HepG2 (cell line): ENCODE measurements around the gene CDC14B. TPM values are rescaled to one million over a fixed set of nuclear protein-coding genes. Genes with fewer than 3 reads are reported as not detected.
A peak's percentile ranks its signal among the peaks of the same experiment; 100 is the strongest.

ENCODE experiments used
- HNF4G ChIP-seq, 2 experiments: sonication (generic) in 1 of 2; formaldehyde crosslinking in 1 of 2; IDR thresholded peaks; 2 replicates each; pipeline versions ENCODE4 v1.4.0 to v1.6.1; 2011 to 2020; ENCODE audit warnings: borderline replicate concordance in 2 of 2, low read depth in 2 of 2, mild to moderate bottlenecking in 2 of 2, low read length in 1 of 2, missing genetic modification reagents in 1 of 2, moderate library complexity in 1 of 2
- KDM5A ChIP-seq: fragments of 200-600 bp; sonication (generic); IDR thresholded peaks from 2 replicates; pipeline ENCODE4 v1.7.0; 2018; ENCODE audit warnings: antibody characterized with exemption, mild to moderate bottlenecking, low read length, borderline replicate concordance
- MAFG ChIP-seq: sonication (generic); formaldehyde crosslinking; IDR thresholded peaks from 2 replicates; pipeline ENCODE4 v1.5.1; 2020; ENCODE audit warnings: mild to moderate bottlenecking, missing genetic modification reagents
- RFX5 ChIP-seq: IDR thresholded peaks from 2 replicates; pipeline ENCODE4 v1.6.1; 2011; ENCODE audit warnings: low read depth, low read length, improper control_type of control experiment
- SPEN ChIP-seq: sonication (generic); formaldehyde crosslinking; IDR thresholded peaks from 2 replicates; pipeline ENCODE4 v1.5.1; 2020; ENCODE audit warnings: low read depth, mild to moderate bottlenecking, missing genetic modification reagents
- ZNF205 ChIP-seq: IDR thresholded peaks from 2 replicates; pipeline ENCODE4 v1.6.1; 2018; ENCODE audit warnings: missing biosample characterization, missing genetic modification reagents
- ZNF264 ChIP-seq: sonication (generic); formaldehyde crosslinking; IDR thresholded peaks from 2 replicates; pipeline ENCODE4 v1.4.0; 2020; ENCODE audit warnings: missing genetic modification reagents
- ZNF282 ChIP-seq: fragments of 450-650 bp; IDR thresholded peaks from 2 replicates; pipeline ENCODE4 v1.6.1; 2018; ENCODE audit not compliant: partially characterized antibody
- ZNF501 ChIP-seq: sonication (generic); formaldehyde crosslinking; IDR thresholded peaks from 2 replicates; pipeline ENCODE4 v1.5.1; 2020; ENCODE audit warnings: mild to moderate bottlenecking, moderate library complexity, missing genetic modification reagents
- ZNF569 ChIP-seq: sonication (generic); formaldehyde crosslinking; IDR thresholded peaks from 2 replicates; pipeline ENCODE4 v1.5.0; 2020; ENCODE audit warnings: mild to moderate bottlenecking, missing genetic modification reagents, moderate library complexity, borderline replicate concordance
- polyA plus RNA-seq, 8 experiments: library from polyadenylated mRNA; depleted of rRNA in 3 of 8; stranded (reverse) in 7 of 8; unstranded in 1 of 8; fragments of >200 nt; fragmentation: Illumina TruSeq in 4 of 8; extraction: Trizol in 4 of 8; gene quantifications; 2 replicates each; pipeline versions ENCODE4 v1.2.1 to v1.2.3, GENCODE V29; 2011 to 2016; ENCODE audit warnings: low read depth in 4 of 8, missing spikeins in 1 of 8, mixed read lengths in 1 of 8; ENCODE audit not compliant: insufficient read depth in 1 of 8
- total RNA-seq, 5 experiments: library from RNA; depleted of rRNA; stranded (reverse); fragments of >200 nt; fragmentation: Illumina TruSeq; extraction: Trizol; gene quantifications; 2 replicates each; pipeline ENCODE4 v1.2.3, GENCODE V29; 2016; ENCODE audit warnings: low read depth in 1 of 5
- TF ChIP-seq, protein P1 (sequence below): sonication (generic); formaldehyde crosslinking; IDR thresholded peaks from 2 replicates; pipeline ENCODE4 v1.5.1; 2020; ENCODE audit warnings: mild to moderate bottlenecking, missing genetic modification reagents, moderate library complexity
- TF ChIP-seq, protein P2 (sequence below): sonication (generic); formaldehyde crosslinking; conservative IDR thresholded peaks from 2 replicates; pipeline ENCODE4 v1.4.0; 2020; ENCODE audit warnings: mild to moderate bottlenecking, missing genetic modification reagents, moderate library complexity
- TF ChIP-seq, protein P3 (sequence below): sonication (generic); formaldehyde crosslinking; IDR thresholded peaks from 2 replicates; pipeline ENCODE4 v1.4.0; 2020; ENCODE audit warnings: missing genetic modification reagents
- TF ChIP-seq, protein P4 (sequence below): sonication (generic); formaldehyde crosslinking; IDR thresholded peaks from 2 replicates; pipeline ENCODE4 v1.4.0; 2020; ENCODE audit warnings: mild to moderate bottlenecking, missing genetic modification reagents

Gene CDC14B
- total and polyA plus RNA-seq, 2 of the 13 experiments (the other 11 are each of a cell fraction or from before 2014, with no cell fraction given), result 25.8 to 33.3 TPM

DNA sequence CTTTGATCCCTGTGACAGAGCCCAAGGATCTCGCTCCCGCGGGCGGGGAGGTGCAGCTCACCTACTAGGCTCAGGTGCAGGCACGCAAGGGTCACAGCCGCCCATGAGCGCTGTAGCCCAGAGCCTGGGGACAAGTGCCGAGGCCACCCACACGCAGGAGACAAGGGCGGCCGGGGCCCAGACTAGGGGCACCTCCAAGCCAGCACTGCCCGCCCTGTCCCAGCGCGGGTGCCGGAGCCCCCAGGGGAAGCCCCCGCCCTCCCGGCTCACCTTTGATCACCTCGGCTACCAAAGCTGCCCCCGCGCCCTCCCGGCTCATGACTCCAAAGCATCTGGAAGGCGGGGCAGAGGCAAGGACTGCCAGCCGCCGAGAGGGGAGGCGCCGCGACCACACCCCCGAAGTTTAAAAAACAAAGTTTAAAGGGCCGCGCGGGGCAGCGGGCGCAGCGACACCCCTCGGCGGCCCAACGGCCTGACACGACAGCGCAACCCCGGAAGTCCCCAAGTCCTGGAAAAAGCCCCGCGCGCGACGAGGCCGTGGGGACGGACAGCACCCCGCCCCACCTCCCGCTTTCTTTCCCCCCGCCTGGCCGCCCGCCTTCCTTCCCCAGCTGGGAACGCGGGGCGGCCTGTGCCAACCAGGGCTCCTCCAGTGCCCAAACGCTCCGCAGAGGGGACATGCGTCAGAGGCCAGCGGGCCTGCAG is 53.0 kb downstream of the CDC14B start (continued):
- TF ChIP-seq, protein P1, sequence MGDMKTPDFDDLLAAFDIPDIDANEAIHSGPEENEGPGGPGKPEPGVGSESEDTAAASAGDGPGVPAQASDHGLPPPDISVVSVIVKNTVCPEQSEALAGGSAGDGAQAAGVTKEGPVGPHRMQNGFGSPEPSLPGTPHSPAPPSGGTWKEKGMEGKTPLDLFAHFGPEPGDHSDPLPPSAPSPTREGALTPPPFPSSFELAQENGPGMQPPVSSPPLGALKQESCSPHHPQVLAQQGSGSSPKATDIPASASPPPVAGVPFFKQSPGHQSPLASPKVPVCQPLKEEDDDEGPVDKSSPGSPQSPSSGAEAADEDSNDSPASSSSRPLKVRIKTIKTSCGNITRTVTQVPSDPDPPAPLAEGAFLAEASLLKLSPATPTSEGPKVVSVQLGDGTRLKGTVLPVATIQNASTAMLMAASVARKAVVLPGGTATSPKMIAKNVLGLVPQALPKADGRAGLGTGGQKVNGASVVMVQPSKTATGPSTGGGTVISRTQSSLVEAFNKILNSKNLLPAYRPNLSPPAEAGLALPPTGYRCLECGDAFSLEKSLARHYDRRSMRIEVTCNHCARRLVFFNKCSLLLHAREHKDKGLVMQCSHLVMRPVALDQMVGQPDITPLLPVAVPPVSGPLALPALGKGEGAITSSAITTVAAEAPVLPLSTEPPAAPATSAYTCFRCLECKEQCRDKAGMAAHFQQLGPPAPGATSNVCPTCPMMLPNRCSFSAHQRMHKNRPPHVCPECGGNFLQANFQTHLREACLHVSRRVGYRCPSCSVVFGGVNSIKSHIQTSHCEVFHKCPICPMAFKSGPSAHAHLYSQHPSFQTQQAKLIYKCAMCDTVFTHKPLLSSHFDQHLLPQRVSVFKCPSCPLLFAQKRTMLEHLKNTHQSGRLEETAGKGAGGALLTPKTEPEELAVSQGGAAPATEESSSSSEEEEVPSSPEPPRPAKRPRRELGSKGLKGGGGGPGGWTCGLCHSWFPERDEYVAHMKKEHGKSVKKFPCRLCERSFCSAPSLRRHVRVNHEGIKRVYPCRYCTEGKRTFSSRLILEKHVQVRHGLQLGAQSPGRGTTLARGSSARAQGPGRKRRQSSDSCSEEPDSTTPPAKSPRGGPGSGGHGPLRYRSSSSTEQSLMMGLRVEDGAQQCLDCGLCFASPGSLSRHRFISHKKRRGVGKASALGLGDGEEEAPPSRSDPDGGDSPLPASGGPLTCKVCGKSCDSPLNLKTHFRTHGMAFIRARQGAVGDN, result peak; percentile 95
- TF ChIP-seq SPEN (CRISPR knock-in tag), result peak; percentile 52; the same call in 1 of the 2 replicates
- no peak; the same call in 1 of the 2 replicates for TF ChIP-seq HNF4G (IDR thresholded peaks at IDR 0.05; ENCODE audit: borderline replicate concordance, low read depth, low read length)
- TF ChIP-seq HNF4G (CRISPR knock-in tag; IDR thresholded peaks at IDR 0.05; ENCODE audit: borderline replicate concordance, low read depth), result peak; percentile 93
- peak; percentile 29; the same call in 1 of the 2 replicates for TF ChIP-seq KDM5A
- no peak for TF ChIP-seq ZNF569 (CRISPR knock-in tag)
- 0 out of 2 replicates have a peak, but pooled peaks have one; percentile 45 for TF ChIP-seq ZNF205 (CRISPR knock-in tag)
- no peak for TF ChIP-seq RFX5
- TF ChIP-seq MAFG (CRISPR knock-in tag), result no peak
- TF ChIP-seq ZNF264, result 0 out of 2 replicates have a peak, but pooled peaks have one; percentile 67
- TF ChIP-seq, protein P2, sequence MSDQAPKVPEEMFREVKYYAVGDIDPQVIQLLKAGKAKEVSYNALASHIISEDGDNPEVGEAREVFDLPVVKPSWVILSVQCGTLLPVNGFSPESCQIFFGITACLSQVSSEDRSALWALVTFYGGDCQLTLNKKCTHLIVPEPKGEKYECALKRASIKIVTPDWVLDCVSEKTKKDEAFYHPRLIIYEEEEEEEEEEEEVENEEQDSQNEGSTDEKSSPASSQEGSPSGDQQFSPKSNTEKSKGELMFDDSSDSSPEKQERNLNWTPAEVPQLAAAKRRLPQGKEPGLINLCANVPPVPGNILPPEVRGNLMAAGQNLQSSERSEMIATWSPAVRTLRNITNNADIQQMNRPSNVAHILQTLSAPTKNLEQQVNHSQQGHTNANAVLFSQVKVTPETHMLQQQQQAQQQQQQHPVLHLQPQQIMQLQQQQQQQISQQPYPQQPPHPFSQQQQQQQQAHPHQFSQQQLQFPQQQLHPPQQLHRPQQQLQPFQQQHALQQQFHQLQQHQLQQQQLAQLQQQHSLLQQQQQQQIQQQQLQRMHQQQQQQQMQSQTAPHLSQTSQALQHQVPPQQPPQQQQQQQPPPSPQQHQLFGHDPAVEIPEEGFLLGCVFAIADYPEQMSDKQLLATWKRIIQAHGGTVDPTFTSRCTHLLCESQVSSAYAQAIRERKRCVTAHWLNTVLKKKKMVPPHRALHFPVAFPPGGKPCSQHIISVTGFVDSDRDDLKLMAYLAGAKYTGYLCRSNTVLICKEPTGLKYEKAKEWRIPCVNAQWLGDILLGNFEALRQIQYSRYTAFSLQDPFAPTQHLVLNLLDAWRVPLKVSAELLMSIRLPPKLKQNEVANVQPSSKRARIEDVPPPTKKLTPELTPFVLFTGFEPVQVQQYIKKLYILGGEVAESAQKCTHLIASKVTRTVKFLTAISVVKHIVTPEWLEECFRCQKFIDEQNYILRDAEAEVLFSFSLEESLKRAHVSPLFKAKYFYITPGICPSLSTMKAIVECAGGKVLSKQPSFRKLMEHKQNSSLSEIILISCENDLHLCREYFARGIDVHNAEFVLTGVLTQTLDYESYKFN (CRISPR knock-in tag), result peak; percentile 93
- TF ChIP-seq, protein P3, sequence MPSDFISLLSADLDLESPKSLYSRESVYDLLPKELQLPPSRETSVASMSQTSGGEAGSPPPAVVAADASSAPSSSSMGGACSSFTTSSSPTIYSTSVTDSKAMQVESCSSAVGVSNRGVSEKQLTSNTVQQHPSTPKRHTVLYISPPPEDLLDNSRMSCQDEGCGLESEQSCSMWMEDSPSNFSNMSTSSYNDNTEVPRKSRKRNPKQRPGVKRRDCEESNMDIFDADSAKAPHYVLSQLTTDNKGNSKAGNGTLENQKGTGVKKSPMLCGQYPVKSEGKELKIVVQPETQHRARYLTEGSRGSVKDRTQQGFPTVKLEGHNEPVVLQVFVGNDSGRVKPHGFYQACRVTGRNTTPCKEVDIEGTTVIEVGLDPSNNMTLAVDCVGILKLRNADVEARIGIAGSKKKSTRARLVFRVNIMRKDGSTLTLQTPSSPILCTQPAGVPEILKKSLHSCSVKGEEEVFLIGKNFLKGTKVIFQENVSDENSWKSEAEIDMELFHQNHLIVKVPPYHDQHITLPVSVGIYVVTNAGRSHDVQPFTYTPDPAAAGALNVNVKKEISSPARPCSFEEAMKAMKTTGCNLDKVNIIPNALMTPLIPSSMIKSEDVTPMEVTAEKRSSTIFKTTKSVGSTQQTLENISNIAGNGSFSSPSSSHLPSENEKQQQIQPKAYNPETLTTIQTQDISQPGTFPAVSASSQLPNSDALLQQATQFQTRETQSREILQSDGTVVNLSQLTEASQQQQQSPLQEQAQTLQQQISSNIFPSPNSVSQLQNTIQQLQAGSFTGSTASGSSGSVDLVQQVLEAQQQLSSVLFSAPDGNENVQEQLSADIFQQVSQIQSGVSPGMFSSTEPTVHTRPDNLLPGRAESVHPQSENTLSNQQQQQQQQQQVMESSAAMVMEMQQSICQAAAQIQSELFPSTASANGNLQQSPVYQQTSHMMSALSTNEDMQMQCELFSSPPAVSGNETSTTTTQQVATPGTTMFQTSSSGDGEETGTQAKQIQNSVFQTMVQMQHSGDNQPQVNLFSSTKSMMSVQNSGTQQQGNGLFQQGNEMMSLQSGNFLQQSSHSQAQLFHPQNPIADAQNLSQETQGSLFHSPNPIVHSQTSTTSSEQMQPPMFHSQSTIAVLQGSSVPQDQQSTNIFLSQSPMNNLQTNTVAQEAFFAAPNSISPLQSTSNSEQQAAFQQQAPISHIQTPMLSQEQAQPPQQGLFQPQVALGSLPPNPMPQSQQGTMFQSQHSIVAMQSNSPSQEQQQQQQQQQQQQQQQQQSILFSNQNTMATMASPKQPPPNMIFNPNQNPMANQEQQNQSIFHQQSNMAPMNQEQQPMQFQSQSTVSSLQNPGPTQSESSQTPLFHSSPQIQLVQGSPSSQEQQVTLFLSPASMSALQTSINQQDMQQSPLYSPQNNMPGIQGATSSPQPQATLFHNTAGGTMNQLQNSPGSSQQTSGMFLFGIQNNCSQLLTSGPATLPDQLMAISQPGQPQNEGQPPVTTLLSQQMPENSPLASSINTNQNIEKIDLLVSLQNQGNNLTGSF, result 0 out of 2 replicates have a peak, but pooled peaks have one; percentile 27
- TF ChIP-seq, protein P4, sequence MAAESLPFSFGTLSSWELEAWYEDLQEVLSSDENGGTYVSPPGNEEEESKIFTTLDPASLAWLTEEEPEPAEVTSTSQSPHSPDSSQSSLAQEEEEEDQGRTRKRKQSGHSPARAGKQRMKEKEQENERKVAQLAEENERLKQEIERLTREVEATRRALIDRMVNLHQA (CRISPR knock-in tag), result no peak
- TF ChIP-seq ZNF501 (CRISPR knock-in tag), result peak; percentile 85
- TF ChIP-seq ZNF282, result no peak
